GM12801 (cell line): ENCODE data around the gene STRN3.

ENCODE experiments used
- CTCF ChIP-seq: IDR thresholded peaks from one replicate; pipeline ENCODE4 v1.5.1; 2011; ENCODE audit warnings: control low read depth; ENCODE audit not compliant: insufficient read length; ENCODE audit errors: extremely low read depth

The STRN3 gene

GRCh38 chr14:30982533-30982932, 43.6 kb downstream of the STRN3 start:
- TF ChIP-seq CTCF = no peak

- TF ChIP-seq CTCF = no peak
Measured at GRCh38 chr14:30980980-30981379, 45.2 kb downstream of the STRN3 start.

- TF ChIP-seq CTCF = no peak
Measured at GRCh38 chr14:30977752-30978151, 48.4 kb downstream of the STRN3 start.

GRCh38 chr14:30974628-30975027, 51.6 kb downstream of the STRN3 start:
- TF ChIP-seq CTCF = no peak

GRCh38 chr14:30972882-30973582, 53.1 kb downstream of the STRN3 start:
- TF ChIP-seq CTCF = no peak

GRCh38 chr14:30971586-30971985, 54.6 kb downstream of the STRN3 start:
- no peak for TF ChIP-seq CTCF

GRCh38 chr14:30966415-30967363, 59.5 kb downstream of the STRN3 start:
- TF ChIP-seq CTCF = no peak
